ENCODE results near the gene TMEM205.

DNA sequence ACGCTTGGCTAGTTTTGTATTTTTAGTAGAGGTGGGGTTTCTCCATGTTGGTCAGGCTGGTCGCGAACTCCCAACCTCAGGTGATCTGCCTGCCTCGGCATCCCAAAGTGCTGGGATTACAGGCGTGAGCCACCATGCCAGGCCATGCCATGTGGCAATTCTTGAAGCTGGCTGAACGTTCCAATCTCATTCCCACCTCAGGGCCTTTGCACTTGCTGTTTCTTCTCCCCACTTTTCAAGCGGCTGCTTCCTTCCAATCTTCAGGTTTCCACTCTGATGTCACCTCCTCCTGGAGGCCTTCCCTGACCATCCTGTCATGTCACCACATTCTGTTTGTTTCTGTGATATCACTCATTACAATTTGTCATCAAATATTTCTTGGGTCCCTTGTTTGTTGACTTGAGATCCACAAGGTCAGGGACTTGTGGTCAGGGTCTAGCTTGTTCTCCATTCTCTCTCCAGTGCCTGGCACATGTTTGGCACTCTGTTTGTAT lies 33.8 kb upstream of the TMEM205 start:
- TF ChIP-seq EZH2phosphoT487 (IDR thresholded peaks at IDR 0.05; ENCODE audit: borderline replicate concordance) (no peak), CTCF (conservative IDR thresholded peaks at IDR 0.05; ENCODE audit: low read length) (no peak)
